Neural crest cell (in vitro differentiated cells): ENCODE data around the gene ADAMTS4. TPM values are rescaled to one million over a fixed set of nuclear protein-coding genes. Genes with fewer than 3 reads are reported as not detected.
A peak's percentile ranks its signal among the peaks of the same experiment; 100 is the strongest.

Source experiments
- DNase-seq: peaks from one replicate; pipeline ENCODE4 v3.0.0; 2021; ENCODE audit warnings: low read depth, mixed read lengths, low spot score
- H3K27ac Mint-ChIP-seq: one replicate; pipeline ENCODE4 v1.8.0; 2021; ENCODE audit warnings: mild to moderate bottlenecking, mixed read lengths; ENCODE audit not compliant: unreplicated experiment
- H3K27me3 Mint-ChIP-seq: 2 replicates; pipeline ENCODE4 v1.8.0; 2021; ENCODE audit warnings: low read depth, mild to moderate bottlenecking, mixed read lengths
- H3K36me3 Mint-ChIP-seq: 2 replicates; pipeline ENCODE4 v1.8.0; 2021; ENCODE audit warnings: low read depth, mild to moderate bottlenecking, mixed read lengths
- H3K4me1 Mint-ChIP-seq: 2 replicates; pipeline ENCODE4 v1.8.0; 2021; ENCODE audit warnings: mixed read lengths
- H3K4me3 Mint-ChIP-seq: one replicate; pipeline ENCODE4 v1.8.0; 2021; ENCODE audit warnings: mild to moderate bottlenecking, mixed read lengths
- H3K9me3 Mint-ChIP-seq: 2 replicates; pipeline ENCODE4 v1.8.0; 2021; ENCODE audit warnings: mixed read lengths
- total RNA-seq: library from RNA; stranded (reverse); gene quantifications from 2 replicates; pipeline ENCODE4 v1.2.1, GENCODE V29; 2021
- TF ChIP-seq, protein P1 (sequence below): fragments of 200-600 bp; sonication (generic); conservative IDR thresholded peaks from 2 replicates; pipeline ENCODE4 v1.5.0; 2021; ENCODE audit warnings: antibody characterized with exemption, mild to moderate bottlenecking

ADAMTS4 gene
- total RNA-seq, 1 donor from 2014 or later, result 4.6 TPM

GRCh38 chr1:161163793-161164192 lies 35.1 kb downstream of the ADAMTS4 start:
- Mint-ChIP-seq H3K4me3 (peak overlapping the region; percentile 94), H3K4me1 (peaks cover 55% of the 10 kb centered on the region), H3K27ac (no peak overlapping the region), H3K36me3 (peaks cover 3% of the 10 kb centered on the region), H3K27me3 (no peaks in the 10 kb centered on the region), H3K9me3 (no peaks in the 10 kb centered on the region)
- no peak for DNase-seq
- TF ChIP-seq, protein P1, sequence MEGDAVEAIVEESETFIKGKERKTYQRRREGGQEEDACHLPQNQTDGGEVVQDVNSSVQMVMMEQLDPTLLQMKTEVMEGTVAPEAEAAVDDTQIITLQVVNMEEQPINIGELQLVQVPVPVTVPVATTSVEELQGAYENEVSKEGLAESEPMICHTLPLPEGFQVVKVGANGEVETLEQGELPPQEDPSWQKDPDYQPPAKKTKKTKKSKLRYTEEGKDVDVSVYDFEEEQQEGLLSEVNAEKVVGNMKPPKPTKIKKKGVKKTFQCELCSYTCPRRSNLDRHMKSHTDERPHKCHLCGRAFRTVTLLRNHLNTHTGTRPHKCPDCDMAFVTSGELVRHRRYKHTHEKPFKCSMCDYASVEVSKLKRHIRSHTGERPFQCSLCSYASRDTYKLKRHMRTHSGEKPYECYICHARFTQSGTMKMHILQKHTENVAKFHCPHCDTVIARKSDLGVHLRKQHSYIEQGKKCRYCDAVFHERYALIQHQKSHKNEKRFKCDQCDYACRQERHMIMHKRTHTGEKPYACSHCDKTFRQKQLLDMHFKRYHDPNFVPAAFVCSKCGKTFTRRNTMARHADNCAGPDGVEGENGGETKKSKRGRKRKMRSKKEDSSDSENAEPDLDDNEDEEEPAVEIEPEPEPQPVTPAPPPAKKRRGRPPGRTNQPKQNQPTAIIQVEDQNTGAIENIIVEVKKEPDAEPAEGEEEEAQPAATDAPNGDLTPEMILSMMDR, result no peak

- Mint-ChIP-seq H3K27me3 (no peaks in the 10 kb centered on the region), H3K4me1 (peaks cover 54% of the 10 kb centered on the region), H3K4me3 (peak overlapping the region; percentile 94), H3K27ac (no peak overlapping the region), H3K9me3 (no peaks in the 10 kb centered on the region), H3K36me3 (peaks cover 3% of the 10 kb centered on the region)
- no peak for DNase-seq
- TF ChIP-seq, protein P1, result no peak
Observed at GRCh38 chr1:161162806-161163205, 36.0 kb downstream of the ADAMTS4 start.

DNA sequence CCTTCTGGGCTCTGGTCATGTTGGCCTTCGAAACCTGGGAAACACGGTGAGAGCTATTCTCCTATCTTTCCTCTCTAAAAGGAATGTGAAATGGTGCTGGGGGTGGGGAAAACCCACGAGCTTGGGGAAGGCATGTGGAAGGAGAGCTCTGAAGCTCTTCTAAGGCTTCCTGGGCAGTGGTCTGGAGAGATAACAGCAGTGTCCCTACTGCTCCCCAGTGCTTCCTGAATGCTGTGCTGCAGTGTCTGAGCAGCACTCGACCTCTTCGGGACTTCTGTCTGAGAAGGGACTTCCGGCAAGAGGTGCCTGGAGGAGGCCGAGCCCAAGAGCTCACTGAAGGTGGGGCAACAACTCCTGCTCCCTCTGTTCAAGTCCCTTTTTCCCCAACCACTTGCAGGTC lies 36.8 kb downstream of the ADAMTS4 start:
- Mint-ChIP-seq H3K4me1 (peaks cover 51% of the 10 kb centered on the region), H3K27ac (no peak overlapping the region), H3K4me3 (peak overlapping the region; percentile 94), H3K9me3 (no peaks in the 10 kb centered on the region), H3K27me3 (no peaks in the 10 kb centered on the region), H3K36me3 (peaks cover 3% of the 10 kb centered on the region)
- TF ChIP-seq, protein P1, result no peak
- no peak for DNase-seq

GRCh38 chr1:161161652-161162051 lies 37.2 kb downstream of the ADAMTS4 start:
- DNase-seq, result no peak
- TF ChIP-seq, protein P1, result no peak
- no peak overlapping the region for H3K27ac Mint-ChIP-seq
- peaks cover 47% of the 10 kb centered on the region for H3K4me1 Mint-ChIP-seq
- no peaks in the 10 kb centered on the region for H3K27me3 Mint-ChIP-seq
- peak overlapping the region; percentile 94 for H3K4me3 Mint-ChIP-seq
- peaks cover 5% of the 10 kb centered on the region for H3K36me3 Mint-ChIP-seq
- H3K9me3 Mint-ChIP-seq, result no peaks in the 10 kb centered on the region

GRCh38 chr1:161160671-161161145 lies 38.1 kb downstream of the ADAMTS4 start:
- H3K4me1 Mint-ChIP-seq, result peaks cover 40% of the 10 kb centered on the region

More at GRCh38 chr1:161160671-161161145, 38.1 kb downstream of the ADAMTS4 start:
- Mint-ChIP-seq H3K4me3 (peak overlapping the region; percentile 94), H3K27ac (no peak overlapping the region), H3K36me3 (peaks cover 5% of the 10 kb centered on the region), H3K27me3 (no peaks in the 10 kb centered on the region), H3K9me3 (no peaks in the 10 kb centered on the region)
- TF ChIP-seq, protein P1, result no peak
- DNase-seq, result no peak
